Measurements from ENCODE around the gene CACNA1I.

CACNA1I gene

DNA sequence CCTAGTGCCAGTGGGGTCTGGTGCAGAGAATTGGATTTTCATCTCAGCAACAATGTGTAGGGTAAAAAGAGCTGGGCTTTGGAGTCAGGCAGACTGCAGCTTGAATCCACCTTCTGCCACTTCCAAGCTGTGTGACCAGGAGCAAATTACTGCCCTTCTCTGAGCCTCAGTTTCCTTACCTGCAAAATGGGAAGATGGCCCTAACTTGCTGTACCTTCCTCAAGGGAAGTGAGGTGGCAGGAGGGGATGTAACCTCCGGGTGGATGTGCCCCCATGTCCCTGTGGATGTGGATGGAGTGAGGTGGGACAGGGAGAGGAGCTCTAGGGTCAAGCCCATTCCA lies 90.9 kb downstream of the CACNA1I start:
- TF ChIP-seq ZFX (IDR thresholded peaks at IDR 0.05; ENCODE audit: borderline replicate concordance), result no peak
- TF ChIP-seq, protein P1, sequence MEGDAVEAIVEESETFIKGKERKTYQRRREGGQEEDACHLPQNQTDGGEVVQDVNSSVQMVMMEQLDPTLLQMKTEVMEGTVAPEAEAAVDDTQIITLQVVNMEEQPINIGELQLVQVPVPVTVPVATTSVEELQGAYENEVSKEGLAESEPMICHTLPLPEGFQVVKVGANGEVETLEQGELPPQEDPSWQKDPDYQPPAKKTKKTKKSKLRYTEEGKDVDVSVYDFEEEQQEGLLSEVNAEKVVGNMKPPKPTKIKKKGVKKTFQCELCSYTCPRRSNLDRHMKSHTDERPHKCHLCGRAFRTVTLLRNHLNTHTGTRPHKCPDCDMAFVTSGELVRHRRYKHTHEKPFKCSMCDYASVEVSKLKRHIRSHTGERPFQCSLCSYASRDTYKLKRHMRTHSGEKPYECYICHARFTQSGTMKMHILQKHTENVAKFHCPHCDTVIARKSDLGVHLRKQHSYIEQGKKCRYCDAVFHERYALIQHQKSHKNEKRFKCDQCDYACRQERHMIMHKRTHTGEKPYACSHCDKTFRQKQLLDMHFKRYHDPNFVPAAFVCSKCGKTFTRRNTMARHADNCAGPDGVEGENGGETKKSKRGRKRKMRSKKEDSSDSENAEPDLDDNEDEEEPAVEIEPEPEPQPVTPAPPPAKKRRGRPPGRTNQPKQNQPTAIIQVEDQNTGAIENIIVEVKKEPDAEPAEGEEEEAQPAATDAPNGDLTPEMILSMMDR (IDR thresholded peaks at IDR 0.05), result no peak
- H3K27ac ChIP-seq, result no peak overlapping the region

DNA sequence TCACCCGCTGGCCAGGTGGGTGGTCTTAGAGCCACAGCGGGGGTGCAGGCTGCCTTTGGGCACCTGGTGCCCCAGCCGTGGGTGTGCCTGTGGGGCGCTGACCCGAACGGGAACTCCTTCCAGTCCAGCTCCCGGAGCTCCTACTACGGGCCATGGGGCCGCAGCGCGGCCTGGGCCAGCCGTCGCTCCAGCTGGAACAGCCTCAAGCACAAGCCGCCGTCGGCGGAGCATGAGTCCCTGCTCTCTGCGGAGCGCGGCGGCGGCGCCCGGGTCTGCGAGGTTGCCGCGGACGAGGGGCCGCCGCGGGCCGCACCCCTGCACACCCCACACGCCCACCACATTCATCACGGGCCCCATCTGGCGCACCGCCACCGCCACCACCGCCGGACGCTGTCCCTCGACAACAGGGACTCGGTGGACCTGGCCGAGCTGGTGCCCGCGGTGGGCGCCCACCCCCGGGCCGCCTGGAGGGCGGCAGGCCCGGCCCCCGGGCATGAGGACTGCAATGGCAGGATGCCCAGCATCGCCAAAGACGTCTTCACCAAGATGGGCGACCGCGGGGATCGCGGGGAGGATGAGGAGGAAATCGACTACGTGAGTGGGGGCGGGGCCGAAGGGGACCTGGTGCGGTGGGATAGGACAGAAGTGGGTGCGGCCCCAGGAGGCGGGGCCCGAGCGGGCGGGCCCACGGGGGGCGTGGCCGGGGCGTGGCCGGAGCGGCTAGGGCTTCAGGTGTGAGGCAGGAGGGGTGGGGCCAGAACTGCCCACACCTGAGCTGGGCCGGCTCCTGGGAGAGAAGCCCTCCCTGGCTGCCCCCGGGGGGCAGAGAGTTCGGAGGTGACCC lies 91.5 kb downstream of the CACNA1I start:
- no peak for TF ChIP-seq ZFX (IDR thresholded peaks at IDR 0.05; ENCODE audit: borderline replicate concordance)
- TF ChIP-seq, protein P1 (IDR thresholded peaks at IDR 0.05), result no peak
- H3K27ac ChIP-seq, result no peak overlapping the region

DNA sequence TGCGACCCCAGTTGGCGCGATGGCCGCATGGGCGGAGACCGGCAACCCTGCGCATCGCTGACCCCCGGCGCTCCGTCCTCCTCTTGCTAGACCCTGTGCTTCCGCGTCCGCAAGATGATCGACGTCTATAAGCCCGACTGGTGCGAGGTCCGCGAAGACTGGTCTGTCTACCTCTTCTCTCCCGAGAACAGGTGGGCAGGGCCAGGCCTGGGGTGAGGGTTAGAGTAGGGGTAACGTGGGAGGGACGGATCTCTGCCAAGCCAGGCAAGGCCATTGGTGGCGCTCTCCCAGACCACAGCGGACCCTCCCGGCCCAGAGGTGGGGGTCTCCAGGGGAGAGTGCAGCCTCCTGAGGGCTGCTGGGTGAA lies 92.1 kb downstream of the CACNA1I start:
- H3K27ac ChIP-seq, result no peak overlapping the region
- TF ChIP-seq ZFX (IDR thresholded peaks at IDR 0.05; ENCODE audit: borderline replicate concordance), result no peak
- TF ChIP-seq, protein P1 (IDR thresholded peaks at IDR 0.05), result no peak

DNA sequence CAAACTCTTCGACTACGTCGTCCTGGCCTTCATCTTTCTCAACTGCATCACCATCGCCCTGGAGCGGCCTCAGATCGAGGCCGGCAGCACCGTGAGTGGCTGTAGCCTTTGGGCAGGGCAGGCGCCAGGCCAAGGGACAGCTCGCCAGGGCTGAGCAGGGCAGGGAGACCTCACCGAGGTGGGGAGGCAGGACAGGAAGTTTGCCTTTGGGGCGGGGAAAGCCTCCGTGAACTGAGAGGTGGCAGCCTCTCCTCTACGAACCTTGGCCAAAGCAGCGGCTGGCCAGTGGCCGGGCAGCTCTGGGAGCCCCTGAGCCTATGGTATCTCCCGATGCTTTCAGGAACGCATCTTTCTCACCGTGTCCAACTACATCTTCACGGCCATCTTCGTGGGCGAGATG lies 93.2 kb downstream of the CACNA1I start:
- H3K27ac ChIP-seq, result peak overlapping the region; percentile 29; the same call in 1 of the 2 replicates
- no peak for TF ChIP-seq ZFX (IDR thresholded peaks at IDR 0.05; ENCODE audit: borderline replicate concordance)
- TF ChIP-seq, protein P1 (IDR thresholded peaks at IDR 0.05), result no peak

DNA sequence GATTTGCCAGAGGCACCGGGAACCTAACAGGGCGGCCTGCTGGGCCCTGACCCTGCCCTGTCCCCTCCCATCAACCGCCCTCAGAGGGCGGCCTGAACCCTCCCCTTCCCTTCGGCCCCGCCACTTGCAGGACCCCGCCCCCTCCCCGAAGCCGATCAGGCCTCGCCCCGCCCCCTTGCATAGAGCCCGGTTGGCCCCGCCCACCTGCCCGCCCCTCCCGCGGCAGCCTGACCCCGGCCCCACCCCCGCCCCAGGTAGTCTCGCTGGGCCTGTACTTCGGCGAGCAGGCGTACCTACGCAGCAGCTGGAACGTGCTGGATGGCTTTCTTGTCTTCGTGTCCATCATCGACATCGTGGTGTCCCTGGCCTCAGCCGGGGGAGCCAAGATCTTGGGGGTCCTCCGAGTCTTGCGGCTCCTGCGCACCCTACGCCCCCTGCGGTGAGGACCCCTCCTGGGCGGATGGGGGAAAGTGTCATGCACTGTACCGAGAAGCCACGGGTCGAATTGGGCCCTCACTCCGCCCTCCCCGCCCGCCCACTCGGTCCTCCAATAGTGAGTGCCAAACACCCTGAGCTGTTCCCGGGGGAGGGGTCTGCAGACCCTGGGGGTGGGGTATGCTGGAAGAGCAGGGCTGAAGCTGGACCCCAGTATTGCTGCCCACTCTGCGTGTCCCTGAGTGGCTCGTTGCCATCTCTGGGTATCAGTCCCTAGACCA lies 94.1 kb downstream of the CACNA1I start:
- no peak for TF ChIP-seq ZFX (IDR thresholded peaks at IDR 0.05; ENCODE audit: borderline replicate concordance)
- TF ChIP-seq, protein P1 (IDR thresholded peaks at IDR 0.05), result no peak
- H3K27ac ChIP-seq, result peak overlapping the region; percentile 29; the same call in 1 of the 2 replicates

DNA sequence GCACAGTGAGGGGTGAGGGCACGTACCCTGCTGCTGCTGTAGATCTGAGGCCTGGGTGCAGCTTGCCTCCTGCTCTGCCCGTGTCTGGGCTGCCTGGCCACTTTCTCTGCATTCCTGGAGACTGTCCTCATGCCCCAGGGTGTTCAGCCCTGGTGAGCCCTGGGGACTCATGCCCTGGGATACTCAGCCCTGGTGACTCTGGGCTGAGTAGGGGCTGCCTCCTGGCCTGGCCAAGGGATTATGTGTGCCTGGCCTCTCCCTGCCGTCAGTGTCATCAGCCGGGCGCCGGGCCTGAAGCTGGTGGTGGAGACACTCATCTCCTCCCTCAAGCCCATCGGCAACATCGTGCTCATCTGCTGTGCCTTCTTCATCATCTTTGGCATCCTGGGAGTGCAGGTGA lies 94.7 kb downstream of the CACNA1I start:
- no peak for TF ChIP-seq ZFX (IDR thresholded peaks at IDR 0.05; ENCODE audit: borderline replicate concordance)
- TF ChIP-seq, protein P1 (IDR thresholded peaks at IDR 0.05), result no peak
- H3K27ac ChIP-seq, result no peak overlapping the region

Measured in 22Rv1 (cell line).